GM18511 (cell line): ENCODE measurements around the gene DIPK1B.
"Not testable (repeated sequence)": the region's sequence is repeated elsewhere in the genome, so short reads cannot be mapped to it uniquely, and the experiment has no call there.

Source experiments
- ATAC-seq: cut with Tn5 transposase; IDR thresholded peaks from one replicate; pipeline ENCODE4 v1.9.1; 2021; ENCODE audit warnings: mild to moderate bottlenecking, moderate library complexity; ENCODE audit not compliant: unreplicated experiment

The DIPK1B gene

GRCh38 chr9:136762915-136763648 is 50.7 kb downstream of the DIPK1B start:
- ATAC-seq = no peak

DNA sequence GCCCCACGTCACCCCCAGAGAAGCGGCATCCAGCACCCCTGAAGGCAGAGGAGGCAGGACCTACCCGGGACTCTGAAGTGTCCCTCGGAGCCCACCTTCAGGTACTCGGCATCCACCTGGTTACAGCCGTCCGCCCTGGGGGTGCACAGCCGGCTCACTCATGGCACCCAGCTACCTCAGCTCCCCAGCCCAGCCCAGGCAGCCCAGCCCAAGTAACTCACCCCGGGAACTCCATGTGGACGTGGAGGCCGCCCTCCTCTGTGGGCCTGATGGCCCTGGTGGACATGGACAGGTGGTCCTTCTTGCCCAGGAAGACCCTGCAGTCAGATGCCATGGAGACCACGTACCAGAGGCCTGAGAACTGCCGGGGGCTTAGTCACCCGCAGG is 51.3 kb downstream of the DIPK1B start:
- no peak for ATAC-seq

DNA sequence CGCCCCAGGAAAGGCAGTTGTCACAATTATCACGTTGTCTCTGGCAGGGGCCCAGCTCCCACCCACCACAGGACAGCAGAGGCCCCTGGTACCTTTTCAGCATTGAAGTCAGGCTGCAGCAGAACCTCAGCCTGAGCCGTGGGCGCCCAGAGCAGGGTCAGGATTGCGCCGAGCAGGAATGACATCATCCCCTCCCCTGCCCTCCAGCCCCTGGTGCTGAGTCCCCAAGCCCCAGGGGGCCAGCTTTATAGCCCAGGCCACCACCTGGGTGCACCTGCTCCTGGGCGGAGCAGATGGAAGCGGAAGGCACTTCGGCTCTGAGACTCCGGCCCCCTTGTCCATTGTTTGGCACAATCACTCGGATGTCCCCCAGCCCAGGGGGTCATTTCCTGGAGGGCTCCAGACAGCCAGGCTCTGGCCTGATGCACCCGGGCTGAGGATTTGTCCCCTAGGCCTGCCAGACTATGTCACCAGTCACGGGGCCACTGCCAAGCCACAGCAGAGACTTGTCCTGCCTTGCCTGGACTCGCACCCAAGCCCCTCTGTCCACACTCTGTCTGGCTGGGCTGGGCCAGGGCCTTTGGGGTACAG is 52.0 kb downstream of the DIPK1B start, which contains the start of gene LCN15:
TSS of gene LCN15 (minus strand) at position 218 of the 591 bp plus-strand sequence. CDS start at position 188, 30 bp downstream.
- no peak for ATAC-seq

GRCh38 chr9:136765041-136765440 is 52.7 kb downstream of the DIPK1B start:
- no peak for ATAC-seq

- peak; percentile 70 for ATAC-seq
Observed at GRCh38 chr9:136765745-136766409, 53.5 kb downstream of the DIPK1B start.

DNA sequence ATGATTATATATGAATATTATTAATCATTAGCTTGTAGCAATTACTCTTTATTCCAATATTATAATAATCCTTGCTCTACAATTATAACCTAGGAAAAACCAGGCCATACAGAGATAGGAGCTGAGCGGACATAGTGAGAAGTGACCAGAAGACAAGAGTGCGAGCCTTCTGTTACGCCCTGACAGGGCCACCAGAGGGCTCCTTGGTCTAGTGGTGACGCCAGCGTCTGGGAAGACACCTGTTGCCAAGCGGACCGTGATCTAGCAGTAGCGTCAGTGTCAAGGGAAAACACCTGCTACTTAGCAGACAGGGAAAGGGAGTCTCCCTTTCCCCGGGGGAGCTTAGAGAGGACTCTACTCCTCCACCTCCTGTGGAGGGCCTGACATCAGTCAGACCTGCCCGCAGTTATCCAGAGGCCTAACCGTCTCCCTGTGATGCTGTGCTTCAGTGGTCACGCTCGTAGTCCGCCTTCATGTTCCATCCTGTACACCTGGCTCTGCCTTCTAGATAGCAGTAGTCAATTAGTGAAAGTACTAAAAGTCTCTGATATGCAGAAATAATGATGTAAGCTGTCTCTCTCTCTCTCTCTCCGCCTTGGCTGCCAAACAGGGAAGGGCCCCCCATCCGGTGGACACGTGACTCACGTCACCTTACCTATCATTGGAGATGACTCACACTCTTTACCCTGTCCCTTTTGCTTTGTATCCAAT is 54.2 kb downstream of the DIPK1B start:
- ATAC-seq = not testable (repeated sequence)

DNA sequence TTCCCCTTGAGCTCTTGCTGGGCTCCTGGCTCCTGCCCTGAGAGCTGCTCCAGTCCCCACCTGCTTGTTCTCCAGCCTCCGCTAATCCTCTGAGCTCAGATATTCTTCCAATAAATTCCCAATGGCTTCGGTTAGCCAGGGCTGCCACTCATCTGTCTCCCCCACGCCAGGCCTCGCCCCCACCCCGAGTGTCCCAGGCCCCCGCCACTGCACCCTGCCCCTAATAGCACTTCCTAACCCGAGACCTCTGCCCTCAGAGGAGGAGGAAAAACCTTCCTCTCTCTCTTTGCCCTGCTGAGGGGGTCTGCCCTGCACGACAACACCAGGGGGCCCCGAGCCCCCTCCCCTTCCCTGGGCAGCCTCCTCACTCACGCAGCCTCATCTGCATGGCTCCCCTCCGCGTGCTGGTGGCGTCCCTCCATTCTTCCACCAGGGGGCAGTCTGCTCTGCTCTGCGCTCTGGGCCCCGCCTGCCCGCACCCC is 57.4 kb downstream of the DIPK1B start:
- no peak for ATAC-seq

DNA sequence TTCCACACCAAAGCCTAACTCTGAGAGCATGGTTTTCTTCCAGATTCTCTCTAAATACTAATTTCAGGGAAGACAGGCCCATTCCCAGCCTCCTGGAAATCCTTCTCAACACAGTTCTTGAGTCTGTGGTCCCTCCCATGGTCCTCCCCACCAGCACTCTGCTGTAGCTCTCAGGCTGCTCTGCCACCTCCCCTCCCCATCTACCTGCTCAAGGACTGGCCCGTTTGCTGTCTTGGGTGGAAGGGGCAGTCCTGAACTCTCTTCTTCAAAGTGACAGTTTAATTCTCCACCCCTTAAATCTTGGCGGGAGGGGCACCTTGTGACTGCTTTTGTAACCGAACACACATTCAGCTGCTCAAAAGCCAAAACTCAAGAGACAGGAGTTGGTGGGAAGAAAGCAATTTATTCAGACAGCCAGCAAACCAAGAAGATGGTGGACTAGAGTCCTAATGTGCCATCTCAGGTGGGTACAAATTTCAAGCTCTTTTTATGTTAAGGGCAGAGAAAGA is 59.6 kb downstream of the DIPK1B start:
- ATAC-seq = no peak

DNA sequence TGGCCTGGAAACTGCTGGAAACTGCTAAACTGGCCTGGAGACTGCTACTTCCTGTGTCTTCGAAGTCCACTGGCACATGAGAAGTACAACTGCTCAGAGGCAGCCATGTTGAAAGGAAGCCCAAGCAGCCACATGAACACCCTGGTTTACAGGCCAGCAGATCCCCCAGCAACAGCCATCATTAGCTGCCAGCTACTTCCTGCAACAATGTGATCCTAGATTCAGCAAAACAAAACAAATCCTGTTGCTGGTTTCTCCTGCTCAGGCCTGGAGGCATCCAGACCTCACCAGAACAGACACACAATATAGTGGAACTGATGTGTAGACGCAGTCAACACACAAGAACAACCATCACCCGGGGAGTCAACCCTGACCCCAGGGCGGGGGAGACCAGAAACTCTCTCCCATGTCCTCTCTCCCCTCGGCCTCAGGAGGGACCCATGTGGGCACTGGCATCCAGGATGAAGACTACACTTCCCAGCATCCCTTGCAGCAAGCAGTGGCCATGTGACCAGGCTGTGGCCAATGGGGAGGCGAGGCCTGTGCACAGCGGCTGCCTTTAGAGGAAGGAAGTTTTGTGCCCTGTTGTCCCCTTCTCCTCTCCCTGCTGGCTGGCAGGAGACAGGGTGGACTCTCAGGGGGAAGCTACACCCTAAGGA is 61.1 kb downstream of the DIPK1B start:
- ATAC-seq = no peak
